Measurements from ENCODE around the gene LVRN. TPM values are rescaled to one million over a fixed set of nuclear protein-coding genes. Genes with fewer than 3 reads are reported as not detected.

The LVRN gene
- total RNA-seq, 1 donor from 2014 or later: 1.6 TPM

DNA sequence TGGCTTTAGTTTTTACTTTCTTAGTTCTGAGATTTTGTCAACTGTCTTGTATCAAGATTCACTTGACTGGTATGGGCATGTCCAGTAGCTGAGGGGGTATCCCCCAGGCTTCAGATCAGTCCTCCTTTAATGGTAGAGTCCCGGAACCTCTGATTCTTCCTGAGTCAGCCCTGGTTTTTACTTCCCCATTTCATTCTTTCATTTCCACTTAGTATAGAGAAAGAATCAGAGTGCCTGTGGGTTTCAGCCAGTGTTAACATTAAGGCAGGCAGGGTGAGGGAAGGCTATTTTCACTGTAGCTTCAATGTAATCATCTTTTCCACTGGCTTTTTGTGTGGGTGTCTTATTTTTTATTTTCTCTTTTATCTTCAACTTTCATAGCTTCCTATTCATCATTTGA is 114.2 kb downstream of the LVRN start:
- FAIRE-seq (no peak), DNase-seq (ENCODE audit: low spot score in 2 of 2) (no peak)

Other genes with a start within 250 kb of the LVRN start
- 53.8 TPM for gene CDO1, start 145.8 kb upstream of the LVRN start, total RNA-seq
- 69.3 TPM for gene ATG12, start 120.9 kb upstream of the LVRN start, total RNA-seq
- gene AP3S1, start 120.5 kb upstream of the LVRN start, total RNA-seq: 150 TPM
- gene ARL14EPL, start 70.0 kb downstream of the LVRN start, total RNA-seq: not detected
- gene COMMD10, start 122.5 kb downstream of the LVRN start, total RNA-seq: 28.5 TPM

All from frontal cortex (tissue), 4 donors.